A549 (cell line): Measurements from ENCODE around the gene RABGAP1L.

ENCODE experiments used
- CTCF ChIP-seq: fragments of >200 bp; sonication (Bioruptor Twin); formaldehyde crosslinking; IDR thresholded peaks from 3 replicates; pipeline ENCODE4 v1.5.1; 2016
- EHMT2 ChIP-seq: fragments of 200-600 bp; sonication (generic); IDR thresholded peaks from 2 replicates; pipeline ENCODE4 v1.6.1; 2016; ENCODE audit warnings: antibody characterized with exemption, low read depth, mild to moderate bottlenecking, moderate library complexity
- EP300 ChIP-seq, 2 experiments: fragments of >200 bp; sonication (Bioruptor Twin); formaldehyde crosslinking; IDR thresholded peaks; 2 replicates in 1 of 2; 3 replicates in 1 of 2; pipeline ENCODE4 v1.6.1; 2016 to 2017
- ESRRA ChIP-seq: fragments of 150-350 bp; IDR thresholded peaks from 2 replicates; pipeline ENCODE4 v1.6.1; 2014; ENCODE audit warnings: mild to moderate bottlenecking, low read length, borderline replicate concordance
- HMGXB4 ChIP-seq: fragments of 250-450 bp; sonication (Bioruptor Pico); IDR thresholded peaks from 2 replicates; pipeline ENCODE4 v1.5.0; 2021; ENCODE audit warnings: mild to moderate bottlenecking, moderate library complexity, borderline replicate concordance
- KDM5A ChIP-seq: fragments of 200-600 bp; sonication (generic); IDR thresholded peaks from 2 replicates; pipeline ENCODE4 v1.6.1; 2016; ENCODE audit warnings: antibody characterized with exemption, mild to moderate bottlenecking
- POLR2A ChIP-seq: IDR thresholded peaks from 2 replicates; pipeline ENCODE4 v1.6.1; 2012; ENCODE audit warnings: mild to moderate bottlenecking, low read length
- RCOR1 ChIP-seq: fragments of 150-350 bp; IDR thresholded peaks from 2 replicates; pipeline ENCODE4 v1.6.1; 2014; ENCODE audit warnings: antibody characterized with exemption, low read length, low read depth
- RFX5 ChIP-seq: fragments of 450-650 bp; IDR thresholded peaks from 2 replicates; pipeline ENCODE4 v1.7.1; 2014; ENCODE audit warnings: antibody characterized with exemption, mild to moderate bottlenecking, moderate library complexity
- SMC3 ChIP-seq: fragments of >200 bp; sonication (Bioruptor Twin); formaldehyde crosslinking; IDR thresholded peaks from 3 replicates; pipeline ENCODE4 v1.6.1; 2018; ENCODE audit warnings: inconsistent platforms
- TF ChIP-seq, protein P1 (sequence below): IDR thresholded peaks from 2 replicates; pipeline ENCODE4 v1.6.1; 2012

- TF ChIP-seq ESRRA (no peak), KDM5A (no peak), RFX5 (no peak), POLR2A (no peak), CTCF (no peak), RCOR1 (no peak), EP300 (IDR thresholded peaks at IDR 0.05) (no peak), EHMT2 (no peak), HMGXB4 (CRISPR knock-in tag) (no peak), SMC3 (no peak)
- TF ChIP-seq, protein P1, sequence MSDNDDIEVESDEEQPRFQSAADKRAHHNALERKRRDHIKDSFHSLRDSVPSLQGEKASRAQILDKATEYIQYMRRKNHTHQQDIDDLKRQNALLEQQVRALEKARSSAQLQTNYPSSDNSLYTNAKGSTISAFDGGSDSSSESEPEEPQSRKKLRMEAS, result no peak
These were observed 37.8 kb downstream of the RABGAP1L start for GRCh38 chr1:174197088-174197487.
